HL-60 (cell line): ENCODE measurements around the gene PRSS27.

ENCODE experiments used
- DNase-seq, 2 experiments: peaks; one replicate each; pipeline ENCODE4 v3.0.0-alpha.2; 2010 to 2020; ENCODE audit warnings: low read depth in 1 of 2, low spot score in 1 of 2
- H3K27ac ChIP-seq: fragments of 250-450 bp; sonication (Bioruptor Pico); replicated peaks from 2 replicates; pipeline ENCODE4 v1.5.1; 2020; ENCODE audit warnings: mild to moderate bottlenecking, moderate library complexity
- H3K27me3 ChIP-seq: fragments of 250-450 bp; sonication (Bioruptor Pico); 2 replicates; pipeline ENCODE4 v1.5.1; 2021; ENCODE audit warnings: mild to moderate bottlenecking, moderate library complexity; ENCODE audit not compliant: insufficient read depth, poor library complexity, severe bottlenecking
- H3K4me3 ChIP-seq: replicated peaks from 2 replicates; pipeline ENCODE4 v1.5.1; 2011; ENCODE audit warnings: mild to moderate bottlenecking, control low read depth, low read length; ENCODE audit not compliant: insufficient read depth
- CTCF ChIP-seq: IDR thresholded peaks from one replicate; pipeline ENCODE4 v1.5.1; 2011; ENCODE audit warnings: low read length, control low read depth, inconsistent platforms; ENCODE audit not compliant: insufficient read depth
- GABPA ChIP-seq: IDR thresholded peaks from 2 replicates; pipeline ENCODE4 v1.6.1; 2012; ENCODE audit warnings: low read depth
- POLR2AphosphoS5 ChIP-seq: IDR thresholded peaks from 2 replicates; pipeline ENCODE4 v1.6.1; 2012; ENCODE audit warnings: low read depth
- REST ChIP-seq: IDR thresholded peaks from 2 replicates; pipeline ENCODE4 v1.6.1; 2012; ENCODE audit warnings: low read depth; ENCODE audit not compliant: insufficient replicate concordance
- SPI1 ChIP-seq: IDR thresholded peaks from 2 replicates; pipeline ENCODE4 v1.6.1; 2012; ENCODE audit warnings: low read depth, mild to moderate bottlenecking, borderline replicate concordance

Gene PRSS27

GRCh38 chr16:2664574-2664982 lies 55.4 kb downstream of the PRSS27 start:
- Histone ChIP-seq H3K27ac (no peak overlapping the region), H3K27me3 (no peaks in the 10 kb centered on the region), H3K4me3 (no peak overlapping the region)
- DNase-seq, result no peak
- TF ChIP-seq POLR2AphosphoS5 (no peak), GABPA (no peak), CTCF (no peak), REST (no peak), SPI1 (no peak)

GRCh38 chr16:2663553-2664546 lies 56.2 kb downstream of the PRSS27 start:
- Histone ChIP-seq H3K4me3 (no peak overlapping the region), H3K27ac (no peak overlapping the region), H3K27me3 (no peaks in the 10 kb centered on the region)
- TF ChIP-seq CTCF (no peak), POLR2AphosphoS5 (no peak), SPI1 (no peak), GABPA (no peak), REST (no peak)
- no peak for DNase-seq
